Choroid plexus epithelial cell (primary cell): ENCODE data around the gene DOCK8.

Source experiments
- DNase-seq: peaks from one replicate; pipeline ENCODE4 v3.0.0-alpha.2; 2010; ENCODE audit warnings: low read depth
- H3K4me3 ChIP-seq: 2 replicates; pipeline ENCODE4 v1.5.1; 2011; ENCODE audit warnings: low read depth, mild to moderate bottlenecking, control low read depth, low read length, moderate library complexity
- TF ChIP-seq, protein P1 (sequence below): conservative IDR thresholded peaks from 2 replicates; pipeline ENCODE4 v1.5.1; 2011; ENCODE audit warnings: low read depth, mild to moderate bottlenecking, control low read depth, inconsistent platforms, low read length, moderate library complexity

The DOCK8 gene

GRCh38 chr9:437574-438001, 222.9 kb downstream of the DOCK8 start:
- TF ChIP-seq, protein P1, sequence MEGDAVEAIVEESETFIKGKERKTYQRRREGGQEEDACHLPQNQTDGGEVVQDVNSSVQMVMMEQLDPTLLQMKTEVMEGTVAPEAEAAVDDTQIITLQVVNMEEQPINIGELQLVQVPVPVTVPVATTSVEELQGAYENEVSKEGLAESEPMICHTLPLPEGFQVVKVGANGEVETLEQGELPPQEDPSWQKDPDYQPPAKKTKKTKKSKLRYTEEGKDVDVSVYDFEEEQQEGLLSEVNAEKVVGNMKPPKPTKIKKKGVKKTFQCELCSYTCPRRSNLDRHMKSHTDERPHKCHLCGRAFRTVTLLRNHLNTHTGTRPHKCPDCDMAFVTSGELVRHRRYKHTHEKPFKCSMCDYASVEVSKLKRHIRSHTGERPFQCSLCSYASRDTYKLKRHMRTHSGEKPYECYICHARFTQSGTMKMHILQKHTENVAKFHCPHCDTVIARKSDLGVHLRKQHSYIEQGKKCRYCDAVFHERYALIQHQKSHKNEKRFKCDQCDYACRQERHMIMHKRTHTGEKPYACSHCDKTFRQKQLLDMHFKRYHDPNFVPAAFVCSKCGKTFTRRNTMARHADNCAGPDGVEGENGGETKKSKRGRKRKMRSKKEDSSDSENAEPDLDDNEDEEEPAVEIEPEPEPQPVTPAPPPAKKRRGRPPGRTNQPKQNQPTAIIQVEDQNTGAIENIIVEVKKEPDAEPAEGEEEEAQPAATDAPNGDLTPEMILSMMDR: no peak
- no peak overlapping the region for H3K4me3 ChIP-seq
- peak; percentile 74 for DNase-seq

DNA sequence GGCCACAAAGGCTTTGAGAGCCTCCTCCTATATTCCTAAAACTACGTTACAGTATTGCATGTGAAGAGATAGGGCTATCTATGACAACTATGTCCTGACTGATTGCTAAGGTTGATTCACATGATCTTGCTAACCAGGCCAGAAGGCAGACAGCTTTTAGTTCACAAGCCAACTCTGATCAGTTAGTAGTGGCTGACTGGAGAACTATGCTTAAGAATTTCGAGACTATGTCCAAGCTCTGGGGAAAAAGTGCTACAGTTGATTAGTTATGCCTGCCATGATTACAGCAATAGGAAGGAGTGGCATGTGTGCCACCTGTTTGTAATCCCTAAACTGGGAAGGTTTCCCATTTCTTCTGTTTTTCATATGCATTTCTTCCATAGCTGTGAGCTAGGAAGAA, 223.4 kb downstream of the DOCK8 start:
- DNase-seq: peak; percentile 32
- TF ChIP-seq, protein P1: no peak
- H3K4me3 ChIP-seq: no peak overlapping the region

DNA sequence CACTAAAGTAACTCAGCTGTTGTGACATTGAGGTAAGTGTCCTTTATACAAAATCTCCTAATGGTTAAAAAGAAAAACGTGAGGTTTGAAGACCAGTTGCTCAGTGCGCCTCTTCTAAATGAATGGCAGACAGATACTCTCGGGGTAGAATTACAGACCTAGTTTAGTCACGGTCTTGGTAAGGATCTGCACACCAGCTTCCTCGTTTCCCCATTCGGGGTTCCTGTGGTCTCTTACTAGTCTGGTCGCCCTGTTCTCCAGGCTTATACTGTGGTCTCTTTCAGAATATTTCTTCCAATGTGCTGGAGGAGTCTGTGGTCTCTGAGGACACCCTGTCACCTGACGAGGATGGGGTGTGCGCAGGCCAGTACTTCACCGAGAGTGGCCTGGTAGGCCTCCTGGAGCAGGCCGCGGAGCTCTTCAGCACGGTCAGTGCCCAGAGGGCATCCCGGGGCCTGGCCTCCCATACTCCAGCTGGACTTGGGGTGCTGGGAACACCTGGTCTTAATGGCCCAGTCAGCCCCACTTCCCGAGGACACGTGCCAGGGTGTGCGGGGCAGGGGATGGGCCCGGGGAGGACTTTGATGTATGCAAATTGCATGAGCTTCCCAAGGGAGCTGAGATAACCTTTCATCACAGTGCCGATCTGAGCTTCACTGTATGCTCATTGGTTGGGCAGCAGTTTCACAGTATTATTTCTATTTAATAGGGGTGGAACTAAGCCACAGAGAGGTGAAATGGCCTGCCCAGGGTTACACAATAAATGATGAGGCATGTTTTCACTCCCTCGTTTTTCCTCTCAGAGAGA, 224.5 kb downstream of the DOCK8 start:
- TF ChIP-seq, protein P1: no peak
- peak; percentile 14 for DNase-seq
- H3K4me3 ChIP-seq: no peak overlapping the region

DNA sequence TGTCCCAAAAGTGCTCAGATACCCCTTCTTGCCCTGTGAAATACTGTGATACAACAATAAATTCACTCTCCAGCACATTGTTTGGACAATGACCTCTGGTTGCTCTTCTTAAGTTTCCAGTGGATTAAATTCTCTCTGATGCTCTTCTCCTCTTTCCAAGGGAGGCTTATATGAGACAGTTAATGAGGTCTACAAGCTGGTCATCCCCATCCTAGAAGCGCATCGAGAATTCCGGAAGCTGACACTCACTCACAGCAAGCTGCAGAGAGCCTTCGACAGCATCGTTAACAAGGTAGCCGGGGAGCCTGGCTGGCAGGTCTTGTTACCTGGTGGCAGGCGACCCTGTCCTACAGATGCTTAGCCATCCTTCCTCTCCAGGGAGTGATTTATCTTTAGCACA, 226.5 kb downstream of the DOCK8 start:
- TF ChIP-seq, protein P1: no peak
- H3K4me3 ChIP-seq: no peak overlapping the region
- no peak for DNase-seq

DNA sequence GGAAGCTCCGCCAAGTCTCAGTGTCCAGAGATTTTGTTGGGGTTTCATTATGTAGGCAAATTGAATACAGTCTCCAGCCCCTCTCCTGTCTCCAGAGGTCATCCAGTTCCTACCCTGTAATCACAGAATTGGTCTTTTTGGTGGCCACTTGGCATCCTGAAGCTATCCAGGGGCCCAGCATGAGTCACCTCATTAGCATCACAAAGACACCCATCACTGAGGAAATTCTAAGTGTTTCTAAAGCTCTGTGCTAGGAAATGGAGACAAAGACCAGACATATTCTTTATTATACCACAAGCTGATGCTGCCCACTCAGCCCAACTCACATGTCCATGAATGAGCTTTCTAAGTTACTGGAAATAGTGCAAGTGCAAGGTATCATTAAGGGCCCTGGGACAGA, 229.9 kb downstream of the DOCK8 start:
- TF ChIP-seq, protein P1: no peak
- DNase-seq: no peak
- no peak overlapping the region for H3K4me3 ChIP-seq

- DNase-seq: peak; percentile 78
These were observed 230.4 kb downstream of the DOCK8 start for GRCh38 chr9:445033-445432.

More at GRCh38 chr9:445033-445432, 230.4 kb downstream of the DOCK8 start:
- H3K4me3 ChIP-seq: no peak overlapping the region
- TF ChIP-seq, protein P1: no peak
